Gastrocnemius medialis (tissue), 4 donors: ENCODE data around the gene LAIR2.

ENCODE experiments used
- CTCF ChIP-seq, 5 experiments: fragments of 450-650 bp in 3 of 5; fragments of 200-600 bp in 2 of 5; sonication (generic) in 2 of 5; IDR thresholded peaks in 4 of 5; conservative IDR thresholded peaks in 1 of 5; 1 replicate in 4 of 5; 2 replicates in 1 of 5; pipeline ENCODE4 v1.5.1; 2016 to 2019; ENCODE audit warnings: antibody characterized with exemption in 5 of 5, mild to moderate bottlenecking in 3 of 5, moderate library complexity in 3 of 5
- POLR2A ChIP-seq, 2 donors: fragments of 450-650 bp; IDR thresholded peaks; one replicate each; pipeline ENCODE4 v1.6.1; 2017; ENCODE audit warnings: antibody characterized with exemption in 2 of 2, mild to moderate bottlenecking in 2 of 2, moderate library complexity in 2 of 2

- TF ChIP-seq CTCF (IDR thresholded peaks at IDR 0.05 in 4 of 5, conservative IDR thresholded peaks at IDR 0.05 in 1 of 5) (no peak), POLR2A (IDR thresholded peaks at IDR 0.05) (no peak)
Measured at GRCh38 chr19:54475706-54476105, 26.9 kb upstream of the LAIR2 start.
